Activated CD4-positive, alpha-beta T cell treated with anti-CD3 and anti-CD28 coated beads, Interleukin-2, amount 50 U/mL, for 48 hours (primary cell): ENCODE measurements around the gene ATP8A1.

ENCODE experiments used
- DNase-seq, 2 experiments: peaks; one replicate each; pipeline ENCODE4 v3.0.0-alpha.2; 2020

Gene ATP8A1

GRCh38 chr4:42562016-42562415 is 94.9 kb downstream of the ATP8A1 start:
- DNase-seq = no peak

GRCh38 chr4:42561031-42561430 is 95.9 kb downstream of the ATP8A1 start:
- DNase-seq = no peak

- DNase-seq = no peak
Observed at GRCh38 chr4:42560467-42560861, 96.4 kb downstream of the ATP8A1 start.

- no peak for DNase-seq
Observed at GRCh38 chr4:42558156-42558555, 98.7 kb downstream of the ATP8A1 start.

GRCh38 chr4:42555828-42556227 is 101.1 kb downstream of the ATP8A1 start:
- no peak for DNase-seq

GRCh38 chr4:42554072-42554471 is 102.8 kb downstream of the ATP8A1 start:
- no peak for DNase-seq

- no peak for DNase-seq
Observed at GRCh38 chr4:42549896-42550295, 107.0 kb downstream of the ATP8A1 start.

GRCh38 chr4:42547805-42548204 is 109.1 kb downstream of the ATP8A1 start:
- no peak for DNase-seq

GRCh38 chr4:42543762-42544161 is 113.1 kb downstream of the ATP8A1 start:
- DNase-seq = no peak

GRCh38 chr4:42543126-42543525 is 113.8 kb downstream of the ATP8A1 start:
- DNase-seq = no peak

GRCh38 chr4:42541647-42542046 is 115.3 kb downstream of the ATP8A1 start:
- DNase-seq = no peak

- DNase-seq = no peak
Observed at GRCh38 chr4:42533042-42533441, 123.9 kb downstream of the ATP8A1 start.

- DNase-seq = no peak
Observed at GRCh38 chr4:42531341-42532030, 125.4 kb downstream of the ATP8A1 start.

- no peak for DNase-seq
Observed at GRCh38 chr4:42523066-42523718, 133.7 kb downstream of the ATP8A1 start.

- DNase-seq = peak; percentile 25 to 45
Observed at GRCh38 chr4:42519803-42520417, 137.0 kb downstream of the ATP8A1 start.

GRCh38 chr4:42515156-42515884 is 141.6 kb downstream of the ATP8A1 start:
- DNase-seq = no peak

- no peak for DNase-seq
Observed at GRCh38 chr4:42513748-42514492, 143.0 kb downstream of the ATP8A1 start.

GRCh38 chr4:42512226-42512625 is 144.7 kb downstream of the ATP8A1 start:
- DNase-seq = no peak

GRCh38 chr4:42510225-42510624 is 146.7 kb downstream of the ATP8A1 start:
- no peak for DNase-seq

- no peak for DNase-seq
Observed at GRCh38 chr4:42501624-42502401, 155.1 kb downstream of the ATP8A1 start.

GRCh38 chr4:42498040-42498439 is 158.9 kb downstream of the ATP8A1 start:
- DNase-seq = no peak
